ENCODE measurements around the gene ECSIT.

DNA sequence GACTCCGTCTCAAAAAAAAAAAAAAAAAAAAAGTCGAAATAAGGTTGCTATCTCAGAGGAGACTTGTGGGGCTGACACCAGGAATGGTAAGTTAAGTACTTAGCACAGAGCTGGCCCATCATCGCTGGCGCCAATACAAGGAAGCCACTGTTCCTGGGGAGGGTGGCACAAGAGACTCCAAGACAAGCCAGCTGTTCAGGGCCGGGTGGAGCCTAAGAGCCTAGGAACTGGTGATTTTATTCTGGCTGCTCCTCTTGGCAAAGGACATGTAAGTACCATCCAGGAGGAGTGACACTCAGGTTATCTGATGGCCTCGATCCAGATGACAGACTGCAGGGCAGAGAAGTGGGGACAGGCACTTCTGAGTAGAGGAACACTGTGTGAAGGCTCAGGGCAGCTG lies 26.3 kb upstream of the ECSIT start:
- TF ChIP-seq EZH2 (IDR thresholded peaks at IDR 0.05) (no peak), CTCF (IDR thresholded peaks at IDR 0.05 in 2 of 3, conservative IDR thresholded peaks at IDR 0.05 in 1 of 3; ENCODE audit: borderline replicate concordance in 1 of 3, insufficient read depth in 1 of 3, low read depth in 2 of 3, low read length in 2 of 3) (no peak), SRF (IDR thresholded peaks at IDR 0.05; ENCODE audit: low read depth) (no peak), ZFX (IDR thresholded peaks at IDR 0.05) (no peak), POLR2A (IDR thresholded peaks at IDR 0.05; ENCODE audit: borderline replicate concordance, extremely low read depth, insufficient read depth, insufficient read length) (no peak), ZNF274 (IDR thresholded peaks at IDR 0.05; ENCODE audit: low read depth, low read length) (no peak), POLR2AphosphoS5 (IDR thresholded peaks at IDR 0.05; ENCODE audit: low read depth, low read length) (no peak)
- TF ChIP-seq, protein P1, sequence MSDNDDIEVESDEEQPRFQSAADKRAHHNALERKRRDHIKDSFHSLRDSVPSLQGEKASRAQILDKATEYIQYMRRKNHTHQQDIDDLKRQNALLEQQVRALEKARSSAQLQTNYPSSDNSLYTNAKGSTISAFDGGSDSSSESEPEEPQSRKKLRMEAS (IDR thresholded peaks at IDR 0.05), result no peak
